ENCODE data around the gene CENPQ.

The CENPQ gene

GRCh38 chr6:49516147-49516505, 53.0 kb downstream of the CENPQ start:
- TF ChIP-seq GATA1 (IDR thresholded peaks at IDR 0.05; ENCODE audit: low read depth, low read length) (no peak), POLR2A (IDR thresholded peaks at IDR 0.05; ENCODE audit: low read length) (no peak)
- no peak for DNase-seq

DNA sequence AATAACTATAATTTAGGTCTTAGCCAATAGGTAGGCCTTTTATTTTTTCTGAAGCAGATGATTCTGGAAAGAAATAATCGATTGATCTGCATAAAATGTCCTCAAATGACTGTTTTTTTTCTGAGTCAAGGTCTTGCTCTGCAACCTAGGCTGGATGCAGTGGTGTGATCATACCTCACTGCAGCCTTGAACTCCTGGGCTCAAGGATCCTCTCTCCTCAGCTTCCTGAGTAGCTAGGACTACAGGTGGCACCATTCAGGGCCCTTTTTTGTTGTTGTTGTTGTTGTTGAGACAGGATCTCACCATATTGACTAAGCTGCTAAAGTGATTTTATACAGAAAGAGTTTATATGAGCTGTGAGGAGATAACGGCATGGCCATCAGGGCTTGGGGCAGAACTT, 54.7 kb downstream of the CENPQ start:
- TF ChIP-seq GATA1 (IDR thresholded peaks at IDR 0.05; ENCODE audit: low read depth, low read length) (no peak), POLR2A (IDR thresholded peaks at IDR 0.05; ENCODE audit: low read length) (no peak)
- DNase-seq = no peak

DNA sequence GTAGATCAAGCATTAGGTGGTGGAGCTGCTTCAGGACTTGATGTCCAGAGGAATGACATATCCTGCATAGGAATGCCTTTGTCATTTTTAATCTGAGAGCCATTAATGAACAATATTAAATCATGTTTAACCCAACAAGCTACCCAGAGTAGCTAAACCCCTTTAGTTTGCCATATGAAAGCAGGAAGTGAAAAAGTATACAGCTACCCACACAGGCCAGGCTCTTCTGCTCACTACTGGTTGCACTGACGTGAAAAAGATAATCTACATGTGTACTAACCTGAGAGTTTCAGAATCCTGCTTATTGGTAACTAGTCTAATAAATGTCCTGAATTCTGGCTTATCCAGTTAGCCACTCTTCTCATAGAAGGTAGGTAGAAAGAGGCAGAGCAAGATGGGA, 56.5 kb downstream of the CENPQ start:
- no peak for TF ChIP-seq POLR2A (IDR thresholded peaks at IDR 0.05; ENCODE audit: low read length)
- TF ChIP-seq GATA1 (IDR thresholded peaks at IDR 0.05; ENCODE audit: low read depth, low read length) = no peak
- DNase-seq = no peak

GRCh38 chr6:49522710-49523593, 59.8 kb downstream of the CENPQ start:
- TF ChIP-seq POLR2A (IDR thresholded peaks at IDR 0.05; ENCODE audit: low read length) (no peak), GATA1 (IDR thresholded peaks at IDR 0.05; ENCODE audit: low read depth, low read length) (no peak)
- DNase-seq = no peak

- no peak for TF ChIP-seq POLR2A (IDR thresholded peaks at IDR 0.05; ENCODE audit: low read length)
- TF ChIP-seq GATA1 (IDR thresholded peaks at IDR 0.05; ENCODE audit: low read depth, low read length) = no peak
- no peak for DNase-seq
Observed at GRCh38 chr6:49523901-49524300, 60.7 kb downstream of the CENPQ start.

DNA sequence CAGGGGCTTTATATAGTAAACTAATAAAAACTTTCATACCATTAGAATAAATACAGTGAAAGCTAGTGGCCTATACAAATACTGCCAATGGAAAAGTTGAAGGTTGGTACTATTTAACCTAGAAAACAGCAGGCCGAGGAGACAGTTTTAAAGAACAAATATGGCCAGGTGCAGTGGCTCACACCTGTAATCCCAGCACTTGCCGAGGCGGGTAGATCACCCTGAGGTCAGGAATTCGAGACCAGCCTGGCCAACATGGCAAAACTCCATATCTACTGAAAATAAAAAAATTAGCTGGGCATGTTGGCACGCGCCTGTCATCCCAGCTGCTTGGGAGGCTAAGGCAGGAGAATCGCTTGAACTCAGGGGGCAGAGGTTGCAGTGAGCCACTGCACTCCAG, 61.4 kb downstream of the CENPQ start:
- TF ChIP-seq POLR2A (IDR thresholded peaks at IDR 0.05; ENCODE audit: low read length) = no peak
- TF ChIP-seq GATA1 (IDR thresholded peaks at IDR 0.05; ENCODE audit: low read depth, low read length) = no peak
- no peak for DNase-seq

GRCh38 chr6:49526598-49526997, 63.4 kb downstream of the CENPQ start:
- TF ChIP-seq GATA1 (IDR thresholded peaks at IDR 0.05; ENCODE audit: low read depth, low read length) = no peak
- TF ChIP-seq POLR2A (IDR thresholded peaks at IDR 0.05; ENCODE audit: low read length) = no peak
- DNase-seq = no peak

- DNase-seq = no peak
- TF ChIP-seq POLR2A (IDR thresholded peaks at IDR 0.05; ENCODE audit: low read length) (no peak), GATA1 (IDR thresholded peaks at IDR 0.05; ENCODE audit: low read depth, low read length) (no peak)
Observed at GRCh38 chr6:49527320-49527719, 64.2 kb downstream of the CENPQ start.

DNA sequence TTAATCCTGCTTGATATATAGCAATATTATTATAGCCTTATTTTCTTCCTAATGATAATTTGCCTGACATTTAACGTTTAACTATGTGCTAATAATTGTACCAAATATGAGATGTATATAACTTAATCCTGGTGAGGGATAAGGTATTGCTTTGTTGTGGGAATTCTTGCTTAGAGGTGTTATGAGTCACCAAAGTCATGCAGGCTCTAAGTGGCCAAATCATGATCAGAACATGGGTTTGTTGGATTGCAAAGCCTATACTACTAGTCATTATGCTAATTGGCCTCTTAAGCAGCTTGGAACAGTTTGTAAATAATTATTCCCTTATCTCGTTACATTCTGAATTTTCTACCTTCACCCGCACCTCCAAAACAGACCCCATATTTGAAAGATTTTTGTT, 65.4 kb downstream of the CENPQ start:
- DNase-seq = no peak
- TF ChIP-seq POLR2A (IDR thresholded peaks at IDR 0.05; ENCODE audit: low read length) = no peak
- TF ChIP-seq GATA1 (IDR thresholded peaks at IDR 0.05; ENCODE audit: low read depth, low read length) = no peak

- peak in 1 of 2 experiments; percentile 4 for DNase-seq
- no peak for TF ChIP-seq POLR2A (IDR thresholded peaks at IDR 0.05; ENCODE audit: low read length)
- no peak for TF ChIP-seq GATA1 (IDR thresholded peaks at IDR 0.05; ENCODE audit: low read depth, low read length)
Observed at GRCh38 chr6:49530141-49530776, 67.1 kb downstream of the CENPQ start.

DNA sequence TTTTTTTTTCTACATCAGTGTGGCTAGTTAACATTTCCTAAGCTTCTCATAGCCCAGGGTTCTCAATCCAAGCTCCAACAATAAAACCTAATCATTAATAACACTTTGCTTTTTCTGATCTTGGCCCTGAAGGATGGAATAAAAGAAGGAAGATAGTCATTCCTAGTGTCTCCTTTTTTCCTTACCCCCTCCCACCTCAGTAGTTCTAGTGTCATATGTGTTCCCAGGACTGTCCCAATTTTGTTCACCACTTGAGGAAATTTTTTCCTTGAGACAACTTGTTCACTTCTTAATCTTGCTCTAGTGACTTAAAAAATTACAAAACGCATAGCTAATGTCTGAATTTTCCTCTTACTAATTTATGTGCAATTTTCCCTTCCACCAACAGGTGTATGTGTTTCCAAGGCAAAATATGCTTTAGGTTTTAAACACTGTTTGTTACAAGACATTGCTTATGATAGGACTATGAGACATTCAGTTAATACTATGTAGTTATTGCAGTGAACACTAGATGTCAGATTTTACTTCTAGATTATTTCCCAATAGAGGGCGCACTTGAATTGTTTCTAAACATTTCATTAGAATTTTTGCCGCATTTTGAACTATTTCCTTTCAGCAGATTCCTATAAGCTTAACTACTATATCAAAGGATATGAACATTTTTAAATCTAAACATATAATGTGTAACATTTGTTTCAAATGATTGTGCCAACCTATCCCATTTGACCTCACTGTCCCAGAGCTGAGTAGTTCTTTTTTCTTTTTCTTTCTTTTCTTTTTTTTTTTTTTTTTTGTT, 68.8 kb downstream of the CENPQ start:
- DNase-seq = peak; percentile 73 to 74

GRCh38 chr6:49535795-49536194, 72.6 kb downstream of the CENPQ start:
- TF ChIP-seq GATA1 (IDR thresholded peaks at IDR 0.05; ENCODE audit: low read depth, low read length) = no peak
- no peak for TF ChIP-seq POLR2A (IDR thresholded peaks at IDR 0.05; ENCODE audit: low read length)
- no peak for DNase-seq

More for the DNA sequence above, 68.8 kb downstream of the CENPQ start:
- TF ChIP-seq GATA1 (IDR thresholded peaks at IDR 0.05; ENCODE audit: low read depth, low read length) = no peak
- TF ChIP-seq POLR2A (IDR thresholded peaks at IDR 0.05; ENCODE audit: low read length) = no peak

GRCh38 chr6:49539102-49539501, 75.9 kb downstream of the CENPQ start:
- no peak for DNase-seq
- no peak for TF ChIP-seq GATA1 (IDR thresholded peaks at IDR 0.05; ENCODE audit: low read depth, low read length)
- TF ChIP-seq POLR2A (IDR thresholded peaks at IDR 0.05; ENCODE audit: low read length) = no peak

- TF ChIP-seq GATA1 (IDR thresholded peaks at IDR 0.05; ENCODE audit: low read depth, low read length) (no peak), POLR2A (IDR thresholded peaks at IDR 0.05; ENCODE audit: low read length) (no peak)
- DNase-seq = no peak
Observed at GRCh38 chr6:49540614-49541013, 77.4 kb downstream of the CENPQ start.
